ENCODE data around the gene GRSF1. TPM values are rescaled to one million over a fixed set of nuclear protein-coding genes. Genes with fewer than 3 reads are reported as not detected.
A peak's percentile ranks its signal among the peaks of the same experiment; 100 is the strongest.

GRSF1 gene
- total RNA-seq, 1 experiment from 2014 or later = 63.2 TPM

GRCh38 chr4:70838204-70838603 is 1.5 kb downstream of the GRSF1 start:
- intact Hi-C loops (cut with micrococcal nuclease; ENCODE audit: unreplicated experiment) = loop anchor here (10.0 kb wide), 1 partner anchor 133 kb away; no protein-coding TSS in a partner anchor
- peak overlapping the region; percentile 66 for H3K4me3 ChIP-seq (ENCODE audit: low read depth, low read length, poor library complexity, severe bottlenecking)
- H3K27me3 ChIP-seq (replicated peaks; ENCODE audit: insufficient read depth, low read depth, low read length, poor library complexity) = no peaks in the 10 kb centered on the region
- peak overlapping the region; percentile 82 for H3K27ac ChIP-seq (ENCODE audit: low read depth, low read length, poor library complexity, severe bottlenecking)
- TF ChIP-seq EZH2 (IDR thresholded peaks at IDR 0.05; ENCODE audit: borderline replicate concordance, low read depth, low read length, poor library complexity, severe bottlenecking) (no peak), CTCF (conservative IDR thresholded peaks at IDR 0.05; ENCODE audit: low read depth, low read length) (no peak)
- peak; percentile 1 for DNase-seq (ENCODE audit: low spot score)
- peaks cover 4% of the 10 kb centered on the region for H3K36me3 ChIP-seq (ENCODE audit: insufficient read depth, low read length, poor library complexity, severe bottlenecking)
- H3K9me3 ChIP-seq (ENCODE audit: low read depth, low read length, poor library complexity, severe bottlenecking) = no peaks in the 10 kb centered on the region
- CTCF ChIA-PET = no interaction called here
- no peaks in the 10 kb centered on the region for H3K4me1 ChIP-seq (ENCODE audit: insufficient read depth, low read length, poor library complexity, severe bottlenecking)
- POLR2A ChIA-PET (ENCODE audit: low non-redundant PET) = no interaction called here
- BruUV-seq (replicated peaks) = no TSS peak

GRCh38 chr4:70836081-70836480 is 3.6 kb downstream of the GRSF1 start:
- BruUV-seq (replicated peaks) = no TSS peak
- ChIA-PET CTCF (no interaction called here), POLR2A (ENCODE audit: low non-redundant PET) (no interaction called here)
- TF ChIP-seq EZH2 (IDR thresholded peaks at IDR 0.05; ENCODE audit: borderline replicate concordance, low read depth, low read length, poor library complexity, severe bottlenecking) (no peak), CTCF (conservative IDR thresholded peaks at IDR 0.05; ENCODE audit: low read depth, low read length) (no peak)
- H3K36me3 ChIP-seq (ENCODE audit: insufficient read depth, low read length, poor library complexity, severe bottlenecking) = peaks cover 21% of the 10 kb centered on the region
- H3K4me1 ChIP-seq (ENCODE audit: insufficient read depth, low read length, poor library complexity, severe bottlenecking) = no peaks in the 10 kb centered on the region
- H3K27me3 ChIP-seq (replicated peaks; ENCODE audit: insufficient read depth, low read depth, low read length, poor library complexity) = no peaks in the 10 kb centered on the region
- no peak overlapping the region for H3K27ac ChIP-seq (ENCODE audit: low read depth, low read length, poor library complexity, severe bottlenecking)
- H3K9me3 ChIP-seq (ENCODE audit: low read depth, low read length, poor library complexity, severe bottlenecking) = no peaks in the 10 kb centered on the region
- DNase-seq (ENCODE audit: low spot score) = no peak
- H3K4me3 ChIP-seq (ENCODE audit: low read depth, low read length, poor library complexity, severe bottlenecking) = no peak overlapping the region
- intact Hi-C loops (cut with micrococcal nuclease; ENCODE audit: unreplicated experiment) = loop anchor here (10.0 kb wide), 1 partner anchor 131 kb away; no protein-coding TSS in a partner anchor

GRCh38 chr4:70833675-70834074 is 6.0 kb downstream of the GRSF1 start:
- H3K27me3 ChIP-seq (replicated peaks; ENCODE audit: insufficient read depth, low read depth, low read length, poor library complexity) = no peaks in the 10 kb centered on the region
- TF ChIP-seq CTCF (conservative IDR thresholded peaks at IDR 0.05; ENCODE audit: low read depth, low read length) = no peak
- TF ChIP-seq EZH2 (IDR thresholded peaks at IDR 0.05; ENCODE audit: borderline replicate concordance, low read depth, low read length, poor library complexity, severe bottlenecking) = no peak
- POLR2A ChIA-PET (ENCODE audit: low non-redundant PET) = no interaction called here
- no peaks in the 10 kb centered on the region for H3K9me3 ChIP-seq (ENCODE audit: low read depth, low read length, poor library complexity, severe bottlenecking)
- no peaks in the 10 kb centered on the region for H3K4me1 ChIP-seq (ENCODE audit: insufficient read depth, low read length, poor library complexity, severe bottlenecking)
- intact Hi-C loops (cut with micrococcal nuclease; ENCODE audit: unreplicated experiment) = loop anchor here (10.0 kb wide), 1 partner anchor 129 kb away; no protein-coding TSS in a partner anchor
- peaks cover 31% of the 10 kb centered on the region for H3K36me3 ChIP-seq (ENCODE audit: insufficient read depth, low read length, poor library complexity, severe bottlenecking)
- no TSS peak for BruUV-seq (replicated peaks)
- no peak overlapping the region for H3K4me3 ChIP-seq (ENCODE audit: low read depth, low read length, poor library complexity, severe bottlenecking)
- no peak for DNase-seq (ENCODE audit: low spot score)
- no peak overlapping the region for H3K27ac ChIP-seq (ENCODE audit: low read depth, low read length, poor library complexity, severe bottlenecking)
- CTCF ChIA-PET = no interaction called here
